Uterus (tissue), 2 donors: Measurements from ENCODE around the gene MACROH2A1.

Experiments
- POLR2A ChIP-seq, 2 donors: fragments of 450-650 bp; IDR thresholded peaks; one replicate each; pipeline ENCODE4 v1.6.1; 2016; ENCODE audit warnings: antibody characterized with exemption in 2 of 2, mild to moderate bottlenecking in 1 of 2, moderate library complexity in 1 of 2
- TF ChIP-seq, protein P1 (sequence below), 4 experiments: fragments of 200-600 bp in 2 of 4; fragments of 450-650 bp in 2 of 4; sonication (generic) in 2 of 4; IDR thresholded peaks; one replicate each; pipeline ENCODE4 v1.5.1; 2016 to 2019; ENCODE audit warnings: antibody characterized with exemption in 4 of 4, mild to moderate bottlenecking in 2 of 4, moderate library complexity in 1 of 4

DNA sequence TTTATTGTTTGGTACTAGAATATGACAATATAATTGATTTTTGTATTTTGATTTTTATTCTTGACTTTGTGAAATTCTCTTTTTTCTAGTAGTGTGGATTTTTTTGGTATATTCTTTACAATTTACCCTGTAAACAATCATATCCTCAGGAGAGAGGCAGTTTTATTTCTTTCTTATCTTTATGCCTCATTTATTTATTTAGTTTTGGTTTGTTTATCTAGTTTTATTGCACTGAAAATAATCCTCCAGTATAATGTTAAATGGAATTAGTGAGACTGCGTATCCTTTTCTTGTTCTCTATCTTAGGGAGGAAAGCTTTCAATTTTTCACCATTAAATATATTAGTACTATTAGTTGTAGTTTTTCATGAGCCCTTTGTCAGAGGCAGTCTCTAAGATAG, 109.4 kb downstream of the MACROH2A1 start:
- TF ChIP-seq, protein P1, sequence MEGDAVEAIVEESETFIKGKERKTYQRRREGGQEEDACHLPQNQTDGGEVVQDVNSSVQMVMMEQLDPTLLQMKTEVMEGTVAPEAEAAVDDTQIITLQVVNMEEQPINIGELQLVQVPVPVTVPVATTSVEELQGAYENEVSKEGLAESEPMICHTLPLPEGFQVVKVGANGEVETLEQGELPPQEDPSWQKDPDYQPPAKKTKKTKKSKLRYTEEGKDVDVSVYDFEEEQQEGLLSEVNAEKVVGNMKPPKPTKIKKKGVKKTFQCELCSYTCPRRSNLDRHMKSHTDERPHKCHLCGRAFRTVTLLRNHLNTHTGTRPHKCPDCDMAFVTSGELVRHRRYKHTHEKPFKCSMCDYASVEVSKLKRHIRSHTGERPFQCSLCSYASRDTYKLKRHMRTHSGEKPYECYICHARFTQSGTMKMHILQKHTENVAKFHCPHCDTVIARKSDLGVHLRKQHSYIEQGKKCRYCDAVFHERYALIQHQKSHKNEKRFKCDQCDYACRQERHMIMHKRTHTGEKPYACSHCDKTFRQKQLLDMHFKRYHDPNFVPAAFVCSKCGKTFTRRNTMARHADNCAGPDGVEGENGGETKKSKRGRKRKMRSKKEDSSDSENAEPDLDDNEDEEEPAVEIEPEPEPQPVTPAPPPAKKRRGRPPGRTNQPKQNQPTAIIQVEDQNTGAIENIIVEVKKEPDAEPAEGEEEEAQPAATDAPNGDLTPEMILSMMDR (IDR thresholded peaks at IDR 0.05), result no peak
- TF ChIP-seq POLR2A (IDR thresholded peaks at IDR 0.05), result no peak
